K562 (cell line): ENCODE results near the gene PLA2G4D. TPM values are rescaled to one million over a fixed set of nuclear protein-coding genes. Genes with fewer than 3 reads are reported as not detected.
A peak's percentile ranks its signal among the peaks of the same experiment; 100 is the strongest.

ENCODE experiments used
- BRD4 ChIP-seq: fragments of 200-600 bp; sonication (generic); IDR thresholded peaks from 2 replicates; pipeline ENCODE4 v1.6.1; 2017; ENCODE audit warnings: inconsistent platforms
- CCAR2 ChIP-seq: fragments of 200-400 bp; formaldehyde crosslinking; IDR thresholded peaks from 2 replicates; pipeline ENCODE4 v1.6.1; 2017; ENCODE audit warnings: mild to moderate bottlenecking, low read depth, low read length
- CEBPB ChIP-seq: fragments of 450-650 bp; IDR thresholded peaks from 2 replicates; pipeline ENCODE4 v1.6.1; 2016; ENCODE audit warnings: missing genetic modification characterization, missing compliant biosample characterization
- CREB3 ChIP-seq: fragments of 450-650 bp; conservative IDR thresholded peaks from 2 replicates; pipeline ENCODE4 v1.6.1; 2016; ENCODE audit warnings: missing genetic modification characterization, low read depth, mild to moderate bottlenecking, missing compliant biosample characterization, moderate library complexity
- JUND ChIP-seq, 2 experiments: IDR thresholded peaks; 2 replicates in 1 of 2; 3 replicates in 1 of 2; pipeline ENCODE4 v1.6.1; 2011; ENCODE audit warnings: borderline replicate concordance in 2 of 2, low read depth in 2 of 2, low read length in 2 of 2, improper control_type of control experiment in 1 of 2, missing biosample characterization in 1 of 2, missing genetic modification characterization in 1 of 2, missing genetic modification reagents in 1 of 2
- MTA1 ChIP-seq: fragments of 450-650 bp; IDR thresholded peaks from 2 replicates; pipeline ENCODE4 v1.6.1; 2017; ENCODE audit warnings: borderline replicate concordance
- PRMT5 ChIP-seq: sonication (generic); formaldehyde crosslinking; IDR thresholded peaks from 2 replicates; pipeline ENCODE4 v1.5.0; 2020; ENCODE audit warnings: missing genetic modification reagents
- REST ChIP-seq, 2 experiments: fragments of 450-650 bp; formaldehyde crosslinking in 1 of 2; IDR thresholded peaks; 2 replicates each; pipeline versions ENCODE4 v1.4.0 to v1.6.1; 2014 to 2020; ENCODE audit warnings: mild to moderate bottlenecking in 2 of 2, borderline replicate concordance in 1 of 2, low read depth in 1 of 2
- THRA ChIP-seq: fragments of 450-650 bp; IDR thresholded peaks from 2 replicates; pipeline ENCODE4 v1.6.1; 2017; ENCODE audit warnings: mild to moderate bottlenecking, moderate library complexity
- ZNF395 ChIP-seq: fragments of 200-800 bp; sonication (Bioruptor generic); IDR thresholded peaks from 2 replicates; pipeline ENCODE4 v1.6.1; 2017; ENCODE audit warnings: missing genetic modification characterization, missing compliant biosample characterization
- ZNF511 ChIP-seq: sonication (generic); formaldehyde crosslinking; IDR thresholded peaks from 2 replicates; pipeline ENCODE4 v1.8.0; 2022; ENCODE audit warnings: mild to moderate bottlenecking, missing genetic modification reagents
- ZNF780A ChIP-seq: fragments of 250-450 bp; sonication (Bioruptor Pico); IDR thresholded peaks from 2 replicates; pipeline ENCODE4 v1.5.0; 2021; ENCODE audit warnings: mild to moderate bottlenecking
- polyA plus RNA-seq, 8 experiments: library from polyadenylated mRNA; depleted of rRNA in 4 of 8; stranded (reverse) in 5 of 8; unstranded in 3 of 8; fragments of >200 nt; fragmentation: Nextera tagmentation in 2 of 8; fragmentation: Illumina TruSeq in 1 of 8; extraction: Ambion mirVana in 2 of 8; extraction: Trizol in 1 of 8; gene quantifications; 2 replicates each; pipeline versions ENCODE4 v1.2.1 to v1.2.3, GENCODE V29; 2011 to 2014; ENCODE audit warnings: inconsistent platforms in 1 of 8, missing spikeins in 1 of 8
- total RNA-seq, 7 experiments: library from RNA; depleted of rRNA in 6 of 7; stranded (reverse); fragments of >200 nt in 6 of 7; fragmentation: Illumina TruSeq in 2 of 7; extraction: Trizol in 2 of 7; gene quantifications; 2 replicates each; pipeline versions ENCODE4 v1.2.1 to v1.2.3, GENCODE V29; 2011 to 2021; ENCODE audit warnings: low replicate concordance in 1 of 7

Gene PLA2G4D
- total and polyA plus RNA-seq, 9 of the 15 experiments (the other 6 are each of a cell fraction or from before 2014, with no cell fraction given), result 0.04 TPM; not detected in 8

DNA sequence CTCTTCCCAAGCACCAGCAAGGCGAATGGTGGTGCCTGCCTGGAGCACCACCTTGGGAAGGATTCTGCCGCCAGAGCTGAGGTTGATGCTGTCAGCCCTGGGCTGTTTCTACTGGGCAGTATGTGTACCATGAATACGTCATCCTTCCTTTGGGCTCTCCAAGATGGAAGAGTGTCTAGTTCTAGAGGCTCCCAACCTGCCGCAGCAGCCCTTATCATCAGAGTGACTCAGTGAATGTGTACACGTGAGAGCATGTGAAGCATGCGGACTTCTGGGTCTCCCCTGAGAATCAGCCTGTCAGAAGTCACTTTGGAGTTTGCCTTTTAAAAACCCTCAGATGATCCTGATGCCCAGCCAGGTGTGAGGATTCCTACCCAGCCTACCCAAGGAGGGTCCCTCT is 20.9 kb downstream of the PLA2G4D start (continued):
- TF ChIP-seq REST (IDR thresholded peaks at IDR 0.05; ENCODE audit: borderline replicate concordance) (no peak), REST (CRISPR knock-in tag; IDR thresholded peaks at IDR 0.05; ENCODE audit: low read depth) (no peak), THRA (no peak), CCAR2 (no peak), MTA1 (no peak), ZNF511 (CRISPR knock-in tag) (no peak), JUND (IDR thresholded peaks at IDR 0.05; ENCODE audit: borderline replicate concordance, low read depth, low read length) (peak; percentile 70; the same call in 1 of the 2 replicates), JUND (tag; IDR thresholded peaks at IDR 0.05; ENCODE audit: borderline replicate concordance, low read depth, low read length) (peak; percentile 74; the same call in 1 of the 3 replicates), BRD4 (no peak), CEBPB (no peak), CREB3 (no peak), ZNF395 (CRISPR knock-in tag) (no peak), PRMT5 (CRISPR knock-in tag) (no peak), ZNF780A (CRISPR knock-in tag) (no peak)
